ENCODE measurements around the gene MED13.
"Not testable (repeated sequence)": the region's sequence is repeated elsewhere in the genome, so short reads cannot be mapped to it uniquely, and the experiment has no call there.

The MED13 gene

DNA sequence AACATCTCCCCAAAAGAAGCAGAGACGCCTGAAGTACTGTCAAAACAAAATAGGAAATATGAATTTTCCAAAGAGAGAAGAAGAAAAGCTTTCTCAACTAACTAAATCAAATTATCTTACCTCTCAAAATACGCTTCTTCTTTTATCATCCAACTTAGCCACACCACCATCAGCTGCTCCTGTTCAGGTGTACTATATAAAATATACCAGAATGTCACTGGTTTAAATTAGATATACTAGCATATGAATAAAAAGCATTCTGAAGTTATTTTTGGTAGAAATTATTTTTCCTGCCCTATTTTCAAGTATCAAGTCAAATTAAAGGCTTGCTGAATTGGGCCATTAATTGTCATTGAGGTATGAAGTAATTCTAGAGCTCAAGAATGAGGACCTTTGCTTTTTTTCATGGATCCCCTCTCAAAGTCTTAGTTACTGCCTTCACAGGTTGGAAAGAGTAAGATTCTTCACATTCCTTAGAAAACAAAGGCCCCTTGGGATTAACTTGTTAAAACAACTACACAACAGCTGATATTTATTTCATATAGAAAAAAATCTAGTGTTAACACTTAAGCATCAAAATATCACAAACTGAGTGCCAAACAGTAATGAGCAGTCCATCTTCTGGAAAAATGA lies 167.4 kb downstream of the MED13 start:
- no peak for DNase-seq (ENCODE audit: low spot score)

DNA sequence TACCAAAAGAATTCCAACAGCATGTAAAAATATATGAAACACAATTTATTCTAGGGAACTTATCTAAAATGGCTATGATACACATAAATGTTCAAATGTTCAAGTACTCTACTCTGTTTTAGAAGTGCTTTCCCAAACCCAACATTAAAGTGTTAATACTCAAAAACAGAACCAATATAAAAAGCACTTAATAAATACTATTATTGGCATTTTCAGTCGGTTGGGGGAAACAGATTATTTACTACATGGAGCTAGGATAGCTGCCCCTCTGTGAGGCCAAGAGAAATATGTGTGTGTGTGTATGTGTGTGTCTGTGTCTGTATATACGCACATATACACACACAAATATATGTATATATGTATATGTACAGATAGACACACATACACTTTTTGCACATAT lies 169.7 kb downstream of the MED13 start:
- DNase-seq (ENCODE audit: low spot score), result no peak

DNA sequence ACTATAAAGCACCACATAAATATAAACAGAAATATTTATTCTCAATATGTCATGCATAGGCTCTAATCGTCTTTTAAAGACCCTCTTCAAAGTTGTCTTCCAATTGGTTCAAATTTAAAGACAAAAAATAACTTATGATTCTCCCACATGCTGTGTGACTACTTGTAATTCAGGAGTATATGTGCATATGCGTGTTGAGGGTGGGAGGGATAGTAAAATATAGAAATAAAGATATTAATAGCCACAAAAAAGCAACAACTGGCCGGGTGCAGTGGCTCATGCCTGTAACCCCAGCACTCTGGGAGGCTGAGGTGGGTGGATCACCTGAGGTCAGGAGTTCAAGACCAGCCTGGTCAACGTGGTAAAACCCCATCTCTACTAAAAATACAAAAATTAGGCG lies 170.8 kb downstream of the MED13 start:
- DNase-seq (ENCODE audit: low spot score), result not testable (repeated sequence)

Measured in AG08395 (cell line).